B cell (primary cell): Measurements from ENCODE around the gene MAN2A2. TPM values are rescaled to one million over a fixed set of nuclear protein-coding genes. Genes with fewer than 3 reads are reported as not detected.

ENCODE experiments used
- ATAC-seq: fragments of 200-7000 bp; cut with Tn5 transposase; one replicate; pipeline ENCODE4 v1.10.0; 2021; ENCODE audit warnings: low read depth, mild to moderate bottlenecking, moderate number of reproducible peaks, moderate library complexity
- CTCF ChIA-PET: fragments of 350-600 bp; sonication (Branson Sonifier 250); formaldehyde crosslinking; loops from one replicate; lab custom pipeline; 2021; ENCODE audit warnings: antibody characterized with exemption, inconsistent platforms; lab: Charles Lee
- POLR2A ChIA-PET: fragments of 350-600 bp; sonication (Branson Sonifier 250); formaldehyde crosslinking; loops from one replicate; lab custom pipeline; 2021; ENCODE audit warnings: antibody characterized with exemption; lab: Charles Lee
- DNase-seq: peaks from one replicate; pipeline ENCODE4 v3.0.0; 2013
- H2AFZ ChIP-seq: 2 replicates; pipeline ENCODE4 v1.6.1; 2012; ENCODE audit warnings: mild to moderate bottlenecking, low read depth, low read length; ENCODE audit not compliant: insufficient read depth, poor library complexity, severe bottlenecking
- H3K27ac ChIP-seq, 2 donors: 1 replicate in 1 of 2; 2 replicates in 1 of 2; pipeline ENCODE4 v1.5.1; 2012 to 2013; ENCODE audit warnings: low read length in 2 of 2, mild to moderate bottlenecking in 2 of 2, moderate library complexity in 1 of 2
- H3K27me3 ChIP-seq, 4 experiments: fragments of 200-600 bp in 1 of 4; sonication (generic) in 1 of 4; replicated peaks in 1 of 4; 1 replicate in 2 of 4; 2 replicates in 2 of 4; pipeline versions ENCODE4 v1.6.1 to v1.7.0; 2013 to 2016; ENCODE audit warnings: low read length in 3 of 4, mild to moderate bottlenecking in 2 of 4, mixed read lengths in 1 of 4, moderate library complexity in 1 of 4; ENCODE audit not compliant: insufficient read depth in 4 of 4, control insufficient read depth in 3 of 4; ENCODE audit errors: control extremely low read depth in 1 of 4
- H3K36me3 ChIP-seq, 2 experiments: replicated peaks in 1 of 2; 1 replicate in 1 of 2; 2 replicates in 1 of 2; pipeline versions ENCODE4 v1.6.1 to v1.7.1; 2013; ENCODE audit warnings: low read length in 1 of 2; ENCODE audit not compliant: insufficient read depth in 2 of 2, control insufficient read depth in 1 of 2; ENCODE audit errors: control extremely low read depth in 1 of 2, extremely low read depth in 1 of 2
- H3K4me1 ChIP-seq, 2 donors: fragments of 200-600 bp in 1 of 2; sonication (generic) in 1 of 2; 1 replicate in 1 of 2; 2 replicates in 1 of 2; pipeline versions ENCODE4 v1.5.1 to v1.6.1; 2013 to 2017; ENCODE audit warnings: low read length in 2 of 2; ENCODE audit not compliant: control insufficient read depth in 2 of 2, insufficient read depth in 2 of 2
- H3K4me2 ChIP-seq: replicated peaks from 2 replicates; pipeline ENCODE3; 2012; ENCODE audit warnings: mild to moderate bottlenecking, low read depth, low read length; ENCODE audit not compliant: poor library complexity, severe bottlenecking
- H3K4me3 ChIP-seq, 5 experiments: fragments of 200-600 bp in 1 of 5; sonication (generic) in 1 of 5; 1 replicate in 3 of 5; 2 replicates in 2 of 5; pipeline versions ENCODE4 v1.5.1 to v1.7.0; 2011 to 2016; ENCODE audit warnings: low read length in 4 of 5, mild to moderate bottlenecking in 4 of 5, low read depth in 2 of 5, control low read depth in 1 of 5, moderate library complexity in 1 of 5; ENCODE audit not compliant: insufficient read depth in 1 of 5; ENCODE audit errors: control extremely low read depth in 1 of 5, extremely low read depth in 1 of 5
- H3K79me2 ChIP-seq: fragments of 200-600 bp; sonication (generic); one replicate; pipeline ENCODE4 v1.6.0; 2016; ENCODE audit warnings: low read length; ENCODE audit not compliant: control insufficient read depth, insufficient read depth
- H3K9ac ChIP-seq: fragments of 200-600 bp; sonication (generic); 2 replicates; pipeline ENCODE4 v1.6.1; 2017; ENCODE audit warnings: mild to moderate bottlenecking, low read length, moderate library complexity
- H3K9me3 ChIP-seq, 3 donors: one replicate each; pipeline versions ENCODE4 v1.6.1 to v1.7.1; 2013; ENCODE audit warnings: low read length in 2 of 3; ENCODE audit not compliant: control insufficient read depth in 2 of 3, insufficient read depth in 1 of 3; ENCODE audit errors: control extremely low read depth in 1 of 3
- H4K20me1 ChIP-seq: 2 replicates; pipeline ENCODE4 v1.6.0; 2012; ENCODE audit warnings: mild to moderate bottlenecking, low read length; ENCODE audit not compliant: insufficient read depth, control insufficient read depth, poor library complexity, severe bottlenecking
- H3K27ac Mint-ChIP-seq: one replicate; pipeline ENCODE4 v1.8.0; 2021; ENCODE audit warnings: mixed read lengths
- H3K27me3 Mint-ChIP-seq: one replicate; pipeline ENCODE4 v1.8.0; 2021; ENCODE audit warnings: mixed read lengths
- H3K4me1 Mint-ChIP-seq: one replicate; pipeline ENCODE4 v1.8.0; 2021; ENCODE audit warnings: mixed read lengths
- H3K4me3 Mint-ChIP-seq: one replicate; pipeline ENCODE4 v1.8.0; 2021; ENCODE audit warnings: mixed read lengths
- H3K9me3 Mint-ChIP-seq: one replicate; pipeline ENCODE4 v1.8.0; 2022; ENCODE audit warnings: mixed read lengths; ENCODE audit not compliant: insufficient read depth
- CTCF ChIP-seq: fragments of 200-600 bp; IDR thresholded peaks from one replicate; pipeline ENCODE4 v1.8.0; 2022; ENCODE audit warnings: antibody characterized with exemption, mild to moderate bottlenecking
- EZH2 ChIP-seq: IDR thresholded peaks from 2 replicates; pipeline ENCODE4 v1.6.1; 2012; ENCODE audit warnings: borderline replicate concordance, low read depth, mild to moderate bottlenecking, moderate library complexity, low read length; ENCODE audit not compliant: insufficient read depth, poor library complexity, severe bottlenecking
- whole genome bisulfite sequencing: methylation state at CpG from one replicate; pipeline ENCODE4 v1.1.5; 2013; ENCODE audit warnings: missing lambda C conversion rate; ENCODE audit not compliant: insufficient coverage; 5-methylcytosine and 5-hydroxymethylcytosine counted together
- intact Hi-C: fragments of 100-400 bp; cut with micrococcal nuclease; formaldehyde crosslinking; loops from one replicate; pipeline ENCODE4 v1.10.0; 2022
- polyA plus RNA-seq: library from polyadenylated mRNA; depleted of rRNA; stranded (reverse); fragments of >200 nt; gene quantifications from 2 replicates; pipeline ENCODE4 v1.2.3, GENCODE V29; 2012
- total RNA-seq, 2 donors: library from RNA; stranded (reverse); fragments of 120-200 nt in 1 of 2; gene quantifications; 1 replicate in 1 of 2; 2 replicates in 1 of 2; pipeline versions ENCODE4 v1.2.3 to v1.2.4, GENCODE V29; 2013 to 2022

The MAN2A2 gene
- total and polyA plus RNA-seq, 2 donors (not counting 1 experiment from before 2014, with no cell fraction given): 180 to 234 TPM

- no peak overlapping the region for H3K9ac ChIP-seq
- Mint-ChIP-seq H3K27ac (no peak overlapping the region), H3K4me3 (no peak overlapping the region)
Measured at GRCh38 chr15:90881181-90881977, 21.7 kb upstream of the MAN2A2 start.

More at GRCh38 chr15:90881181-90881977, 21.7 kb upstream of the MAN2A2 start:
- Histone ChIP-seq H3K4me2 (no peak overlapping the region), H4K20me1 (peaks cover 6% of the 10 kb centered on the region), H3K79me2 (no peaks in the 10 kb centered on the region), H3K36me3 (peaks cover 0 to 48% of the 10 kb centered on the region in 2 experiments), H3K27ac (no peak overlapping the region), H3K9me3 (no peaks in the 10 kb centered on the region), H3K4me3 (no peak overlapping the region), H3K4me1 (peaks cover 24 to 31% of the 10 kb centered on the region in 2 donors), H3K27me3 (no peaks in the 10 kb centered on the region), H2AFZ (no peak overlapping the region)
- DNase-seq (no peak), ATAC-seq (no peak)
- ChIA-PET POLR2A (interaction anchor here (1.0 to 1.2 kb wide), 2 partner anchors 42 to 43 kb away, joined by 3 read pairs; no protein-coding TSS in a partner anchor), CTCF (interaction anchor here (1.1 to 1.3 kb wide), 2 partner anchors 51 to 164 kb away, joined by 3 to 5 read pairs; partner anchors contain the start of genes BLM and HDDC3)
- no peak for TF ChIP-seq EZH2
- no peak for TF ChIP-seq CTCF
- Mint-ChIP-seq H3K9me3 (no peaks in the 10 kb centered on the region), H3K4me1 (peaks cover 22% of the 10 kb centered on the region), H3K27me3 (no peaks in the 10 kb centered on the region)
- WGBS: 96% methylated on average over 29 of the region's 35 CpGs
- intact Hi-C loops: no loop called here
